Skeletal muscle satellite cell (primary cell): Measurements from ENCODE around the gene CDH23. TPM values are rescaled to one million over a fixed set of nuclear protein-coding genes. Genes with fewer than 3 reads are reported as not detected.

Experiments used
- H3K27me3 ChIP-seq: 2 replicates; pipeline ENCODE4 v1.7.0; 2013; ENCODE audit warnings: low read length; ENCODE audit not compliant: control insufficient read depth, insufficient read depth
- H3K36me3 ChIP-seq: 2 replicates; pipeline ENCODE4 v1.7.0; 2013; ENCODE audit warnings: mild to moderate bottlenecking, control low read depth, low read length; ENCODE audit not compliant: insufficient read depth
- H3K4me1 ChIP-seq: 2 replicates; pipeline ENCODE4 v1.7.0; 2013; ENCODE audit warnings: low read length; ENCODE audit not compliant: control insufficient read depth, insufficient read depth
- H3K4me2 ChIP-seq: 2 replicates; pipeline ENCODE4 v1.7.0; 2013; ENCODE audit warnings: mild to moderate bottlenecking, low read length
- H3K4me3 ChIP-seq: 2 replicates; pipeline ENCODE4 v1.7.0; 2013; ENCODE audit warnings: low read length
- H3K9ac ChIP-seq: 2 replicates; pipeline ENCODE4 v1.7.0; 2013; ENCODE audit warnings: mild to moderate bottlenecking, low read depth, low read length, moderate library complexity
- H3K9me3 ChIP-seq: replicated peaks from 2 replicates; pipeline ENCODE4 v1.7.0; 2013; ENCODE audit warnings: mild to moderate bottlenecking, control low read depth, low read length
- total RNA-seq: library from RNA; depleted of rRNA; stranded (reverse); fragments of >200 nt; gene quantifications from 2 replicates; pipeline ENCODE4 v1.2.3, GENCODE V29; 2012; rRNA removed

CDH23 gene
- 0.22 and 0.25 TPM in 2 replicates for total RNA-seq

DNA sequence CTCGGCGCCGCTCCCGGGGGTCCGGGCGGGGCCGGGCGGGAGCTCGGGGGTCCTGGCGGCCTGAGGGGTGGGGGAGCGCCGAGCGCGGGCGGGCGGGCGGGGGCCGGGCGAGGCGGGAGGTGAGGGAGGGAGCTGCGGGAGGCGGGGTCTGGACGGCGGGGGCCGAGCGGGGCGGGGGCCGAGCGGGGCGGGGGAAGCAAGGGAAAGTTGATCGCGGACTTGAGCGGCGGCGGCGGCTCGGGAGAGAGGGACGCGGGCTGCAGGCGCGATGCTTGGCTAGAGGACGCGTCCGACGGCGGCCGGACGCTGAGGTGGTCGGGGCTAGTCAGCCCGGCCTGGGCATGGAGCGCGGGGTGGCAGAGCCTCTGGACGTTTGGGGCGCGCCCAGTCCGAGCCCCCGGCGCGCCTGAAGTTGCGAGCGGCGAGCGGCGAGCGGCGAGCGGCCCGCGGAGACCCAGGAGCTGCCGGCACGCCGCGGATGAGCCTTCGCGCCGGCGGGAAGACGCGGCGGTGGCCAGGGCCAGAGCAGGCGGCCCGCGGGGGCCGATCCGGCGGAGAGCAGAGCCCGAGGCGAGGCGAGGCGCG is at the start of gene CDH23:
TSS of gene CDH23 (plus strand) at position 210 of the 585 bp plus-strand sequence. CDS start 42,912 bp downstream, outside the sequence.
- Histone ChIP-seq H3K4me1 (peaks cover 4% of the 10 kb centered on the region), H3K9me3 (no peaks in the 10 kb centered on the region), H3K9ac (no peak within 1 kb of the TSS), H3K27me3 (peaks cover 90% of the 10 kb centered on the region), H3K36me3 (no peaks in the 10 kb centered on the region), H3K4me2 (peak within 1 kb of the TSS; percentile 56), H3K4me3 (no peak within 1 kb of the TSS)

DNA sequence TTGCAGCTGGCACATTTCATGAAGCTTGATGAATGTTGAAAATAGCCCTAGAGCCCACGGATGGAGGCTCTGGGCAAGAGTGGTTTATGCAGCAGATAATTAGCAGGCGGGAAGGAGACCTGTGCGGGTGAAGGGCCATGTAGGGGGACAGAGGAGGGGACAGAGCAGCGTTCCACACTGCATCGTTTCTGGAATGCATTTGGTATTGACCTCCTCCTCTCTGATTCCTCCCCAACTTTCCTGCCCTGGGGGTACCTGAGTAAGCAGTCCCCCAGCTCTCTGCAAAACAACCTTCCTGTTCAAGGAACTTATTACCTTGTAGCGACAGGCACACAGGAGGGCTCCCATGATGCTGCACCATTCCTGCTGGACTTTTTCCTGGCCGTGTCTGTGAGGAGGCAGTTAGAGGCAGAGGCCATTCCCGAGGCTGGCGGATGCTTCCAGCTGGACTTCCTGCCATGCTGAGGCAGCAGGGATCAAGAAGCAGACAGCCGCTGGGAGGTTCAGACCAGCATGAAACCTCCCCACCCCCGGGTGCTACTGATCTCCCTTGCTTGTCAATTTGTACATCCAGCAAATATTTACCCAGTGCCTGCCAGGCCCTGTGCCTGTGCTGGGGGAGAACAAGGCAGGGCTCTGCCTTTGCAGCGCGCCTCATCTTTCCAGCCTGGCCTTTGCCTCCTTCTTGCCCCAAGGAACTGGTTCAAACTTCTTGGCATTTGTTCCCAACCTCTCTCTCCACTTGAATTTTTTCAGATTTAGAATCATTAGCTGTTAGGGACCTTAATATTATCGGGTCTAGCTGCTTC is 48.9 kb upstream of the CDH23 start:
- Histone ChIP-seq H3K4me1 (peaks cover 4% of the 10 kb centered on the region), H3K36me3 (no peaks in the 10 kb centered on the region), H3K27me3 (peaks cover 7% of the 10 kb centered on the region), H3K4me3 (no peak overlapping the region), H3K9ac (no peak overlapping the region), H3K9me3 (no peaks in the 10 kb centered on the region), H3K4me2 (no peak overlapping the region)

GRCh38 chr10:71348850-71349249 is 47.9 kb upstream of the CDH23 start:
- Histone ChIP-seq H3K9me3 (no peaks in the 10 kb centered on the region), H3K27me3 (peaks cover 7% of the 10 kb centered on the region), H3K4me2 (no peak overlapping the region), H3K9ac (no peak overlapping the region), H3K36me3 (no peaks in the 10 kb centered on the region), H3K4me3 (no peak overlapping the region), H3K4me1 (peaks cover 4% of the 10 kb centered on the region)

- H3K27me3 ChIP-seq, result peaks cover 7% of the 10 kb centered on the region
Measured at GRCh38 chr10:71349406-71349805, 47.3 kb upstream of the CDH23 start.

DNA sequence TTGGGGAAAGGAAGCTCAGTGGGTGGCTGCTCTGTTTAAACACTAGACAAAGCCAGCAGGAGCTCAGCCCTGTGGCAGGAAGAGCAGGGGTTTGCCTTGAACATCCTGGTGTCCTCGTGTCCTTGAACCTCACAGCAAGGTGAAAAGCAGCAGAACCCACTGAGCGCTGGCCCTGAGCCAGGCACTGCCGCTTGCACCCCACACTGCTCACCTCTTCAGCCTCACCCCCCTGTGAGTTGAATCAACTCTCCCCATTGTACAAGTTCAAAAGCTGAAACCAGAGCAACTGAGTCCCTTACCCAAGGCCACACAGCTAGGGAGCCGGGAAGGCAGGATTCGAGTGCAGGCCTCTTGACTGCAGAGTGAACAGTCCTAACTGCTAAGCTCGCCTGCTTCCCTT is 45.6 kb upstream of the CDH23 start:
- Histone ChIP-seq H3K27me3 (peaks cover 7% of the 10 kb centered on the region), H3K4me2 (no peak overlapping the region), H3K4me3 (no peak overlapping the region), H3K36me3 (no peaks in the 10 kb centered on the region), H3K4me1 (peaks cover 11% of the 10 kb centered on the region), H3K9ac (no peak overlapping the region), H3K9me3 (no peaks in the 10 kb centered on the region)

More at GRCh38 chr10:71349406-71349805, 47.3 kb upstream of the CDH23 start:
- no peaks in the 10 kb centered on the region for H3K9me3 ChIP-seq
- no peak overlapping the region for H3K4me3 ChIP-seq
- no peak overlapping the region for H3K9ac ChIP-seq
- peaks cover 4% of the 10 kb centered on the region for H3K4me1 ChIP-seq
- H3K36me3 ChIP-seq, result no peaks in the 10 kb centered on the region
- H3K4me2 ChIP-seq, result no peak overlapping the region

- no peaks in the 10 kb centered on the region for H3K36me3 ChIP-seq
- no peak overlapping the region for H3K4me3 ChIP-seq
- no peak overlapping the region for H3K9ac ChIP-seq
- no peak overlapping the region for H3K4me2 ChIP-seq
- peaks cover 7% of the 10 kb centered on the region for H3K27me3 ChIP-seq
- H3K4me1 ChIP-seq, result peaks cover 11% of the 10 kb centered on the region
- no peaks in the 10 kb centered on the region for H3K9me3 ChIP-seq
Measured at GRCh38 chr10:71351628-71352319, 44.9 kb upstream of the CDH23 start.

DNA sequence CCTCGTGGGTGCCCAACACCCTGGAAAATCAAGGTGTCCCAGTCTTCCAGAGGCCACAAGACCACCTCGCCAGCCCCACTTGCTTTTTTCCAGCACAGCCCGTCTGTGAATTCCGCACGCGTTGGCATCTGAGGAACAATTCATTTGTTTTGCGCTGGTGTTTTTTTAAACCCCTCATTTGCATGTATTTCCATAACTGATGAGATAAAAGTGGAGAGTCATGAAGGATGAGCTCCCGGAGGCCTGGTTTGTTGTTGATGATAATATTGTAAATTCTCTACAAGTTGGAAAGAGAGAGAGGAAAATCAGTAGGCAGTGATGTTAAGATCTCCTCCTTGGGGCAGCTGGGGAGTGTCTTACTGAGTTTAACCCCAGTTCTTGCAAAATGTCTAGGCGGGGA is 43.1 kb upstream of the CDH23 start:
- H3K9ac ChIP-seq, result no peak overlapping the region
- H3K36me3 ChIP-seq, result no peaks in the 10 kb centered on the region
- no peak overlapping the region for H3K4me3 ChIP-seq
- H3K9me3 ChIP-seq, result no peaks in the 10 kb centered on the region
- peaks cover 4% of the 10 kb centered on the region for H3K27me3 ChIP-seq
- peaks cover 11% of the 10 kb centered on the region for H3K4me1 ChIP-seq
- H3K4me2 ChIP-seq, result no peak overlapping the region

GRCh38 chr10:71354776-71355175 is 41.9 kb upstream of the CDH23 start:
- Histone ChIP-seq H3K27me3 (peaks cover 4% of the 10 kb centered on the region), H3K4me2 (no peak overlapping the region), H3K4me3 (no peak overlapping the region), H3K4me1 (peaks cover 7% of the 10 kb centered on the region), H3K36me3 (no peaks in the 10 kb centered on the region), H3K9ac (no peak overlapping the region), H3K9me3 (no peaks in the 10 kb centered on the region)

DNA sequence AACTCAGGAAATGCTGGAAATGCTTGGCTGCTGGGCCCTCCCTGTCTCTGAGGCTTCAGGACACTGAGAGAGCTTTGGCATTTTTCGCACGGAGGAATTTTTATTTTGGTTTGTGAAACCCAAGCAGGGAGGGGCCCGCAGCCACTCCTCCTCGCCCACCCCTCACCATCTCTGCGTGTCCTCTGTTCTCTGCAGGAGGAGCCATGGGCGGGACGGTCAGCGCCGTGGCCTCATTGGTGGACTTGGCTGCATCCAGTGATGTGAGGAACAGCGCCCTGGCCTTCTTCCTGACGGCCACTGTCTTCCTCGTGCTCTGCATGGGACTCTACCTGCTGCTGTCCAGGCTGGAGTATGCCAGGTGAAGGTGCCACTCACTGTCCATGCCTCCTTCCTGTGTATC is 40.8 kb upstream of the CDH23 start:
- Histone ChIP-seq H3K4me2 (no peak overlapping the region), H3K4me1 (peaks cover 7% of the 10 kb centered on the region), H3K4me3 (no peak overlapping the region), H3K36me3 (no peaks in the 10 kb centered on the region), H3K9me3 (no peaks in the 10 kb centered on the region), H3K27me3 (peaks cover 4% of the 10 kb centered on the region), H3K9ac (no peak overlapping the region)

- H3K4me3 ChIP-seq, result no peak overlapping the region
- no peak overlapping the region for H3K9ac ChIP-seq
- H3K27me3 ChIP-seq, result no peaks in the 10 kb centered on the region
- H3K9me3 ChIP-seq, result no peaks in the 10 kb centered on the region
- H3K36me3 ChIP-seq, result no peaks in the 10 kb centered on the region
- H3K4me2 ChIP-seq, result no peak overlapping the region
- H3K4me1 ChIP-seq, result peaks cover 7% of the 10 kb centered on the region
Measured at GRCh38 chr10:71357792-71358265, 38.9 kb upstream of the CDH23 start.

DNA sequence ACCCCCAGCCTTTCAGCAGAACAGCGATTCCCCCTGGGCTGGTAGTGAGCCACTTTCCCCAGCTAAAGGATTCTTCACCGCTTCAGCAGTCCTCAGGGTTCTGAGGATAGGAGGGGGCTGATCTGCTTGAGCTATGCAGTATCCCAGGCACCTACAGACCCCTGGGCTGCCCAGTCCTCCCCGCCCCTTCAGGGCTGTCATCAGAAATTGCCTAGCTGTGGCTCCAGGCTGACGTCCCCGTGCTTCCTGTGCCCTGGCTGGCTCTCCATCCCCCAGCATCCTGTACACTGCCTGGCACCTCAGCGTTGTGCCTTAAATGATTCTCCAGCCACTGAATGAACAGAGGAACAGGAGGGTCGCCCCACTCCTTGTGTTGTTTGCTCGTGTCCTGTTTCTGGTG is 38.4 kb upstream of the CDH23 start:
- no peaks in the 10 kb centered on the region for H3K36me3 ChIP-seq

More for the DNA sequence above, 38.4 kb upstream of the CDH23 start:
- Histone ChIP-seq H3K9ac (no peak overlapping the region), H3K4me2 (no peak overlapping the region), H3K4me3 (no peak overlapping the region), H3K9me3 (no peaks in the 10 kb centered on the region), H3K27me3 (no peaks in the 10 kb centered on the region), H3K4me1 (peaks cover 7% of the 10 kb centered on the region)
